ENCODE data around the gene ATRNL1. TPM values are rescaled to one million over a fixed set of nuclear protein-coding genes. Genes with fewer than 3 reads are reported as not detected.

The ATRNL1 gene
- total and polyA plus RNA-seq, 2 experiments from 2014 or later = 4.8 to 29.7 TPM

GRCh38 chr10:115981081-115981480, 887.9 kb downstream of the ATRNL1 start:
- Mint-ChIP-seq H3K9me3 (no peaks in the 10 kb centered on the region), H3K36me3 (ENCODE audit: low read depth) (no peaks in the 10 kb centered on the region; the same call in 2 of the 3 replicates), H3K4me1 (peaks cover 16% of the 10 kb centered on the region), H3K27me3 (ENCODE audit: insufficient read depth, low read depth, poor library complexity) (peaks cover 3% of the 10 kb centered on the region), H3K4me3 (no peak overlapping the region), H3K27ac (no peak overlapping the region)
- Histone ChIP-seq H3F3A (replicated peaks; ENCODE audit: low read depth) (no peaks in the 10 kb centered on the region), H2AFZ (peak overlapping the region; percentile 66; the same call in 1 of the 2 replicates), H3K4me3 (no peak overlapping the region), H4K20me1 (replicated peaks; ENCODE audit: insufficient read depth) (no peaks in the 10 kb centered on the region), H3K36me3 (ENCODE audit: insufficient read depth) (no peaks in the 10 kb centered on the region), H3K4me1 (ENCODE audit: insufficient read depth) (peaks cover 6% of the 10 kb centered on the region), H3K9me2 (ENCODE audit: insufficient read depth) (no peaks in the 10 kb centered on the region), H3K27ac (ENCODE audit: low read depth) (no peak overlapping the region), H3K4me2 (no peak overlapping the region), H3K79me2 (replicated peaks; ENCODE audit: insufficient read depth) (no peaks in the 10 kb centered on the region), H3K27me3 (ENCODE audit: insufficient read depth) (no peaks in the 10 kb centered on the region)
- ATAC-seq (no peak), DNase-seq (ENCODE audit: low spot score) (no peak)
- TF ChIP-seq POLR2AphosphoS5 (IDR thresholded peaks at IDR 0.05; ENCODE audit: low read depth) = no peak
- TF ChIP-seq EZH2 (IDR thresholded peaks at IDR 0.05; ENCODE audit: low read depth, unreplicated experiment) = no peak
- TF ChIP-seq NANOG (IDR thresholded peaks at IDR 0.05; ENCODE audit: borderline replicate concordance) = no peak
- TF ChIP-seq, protein P1, sequence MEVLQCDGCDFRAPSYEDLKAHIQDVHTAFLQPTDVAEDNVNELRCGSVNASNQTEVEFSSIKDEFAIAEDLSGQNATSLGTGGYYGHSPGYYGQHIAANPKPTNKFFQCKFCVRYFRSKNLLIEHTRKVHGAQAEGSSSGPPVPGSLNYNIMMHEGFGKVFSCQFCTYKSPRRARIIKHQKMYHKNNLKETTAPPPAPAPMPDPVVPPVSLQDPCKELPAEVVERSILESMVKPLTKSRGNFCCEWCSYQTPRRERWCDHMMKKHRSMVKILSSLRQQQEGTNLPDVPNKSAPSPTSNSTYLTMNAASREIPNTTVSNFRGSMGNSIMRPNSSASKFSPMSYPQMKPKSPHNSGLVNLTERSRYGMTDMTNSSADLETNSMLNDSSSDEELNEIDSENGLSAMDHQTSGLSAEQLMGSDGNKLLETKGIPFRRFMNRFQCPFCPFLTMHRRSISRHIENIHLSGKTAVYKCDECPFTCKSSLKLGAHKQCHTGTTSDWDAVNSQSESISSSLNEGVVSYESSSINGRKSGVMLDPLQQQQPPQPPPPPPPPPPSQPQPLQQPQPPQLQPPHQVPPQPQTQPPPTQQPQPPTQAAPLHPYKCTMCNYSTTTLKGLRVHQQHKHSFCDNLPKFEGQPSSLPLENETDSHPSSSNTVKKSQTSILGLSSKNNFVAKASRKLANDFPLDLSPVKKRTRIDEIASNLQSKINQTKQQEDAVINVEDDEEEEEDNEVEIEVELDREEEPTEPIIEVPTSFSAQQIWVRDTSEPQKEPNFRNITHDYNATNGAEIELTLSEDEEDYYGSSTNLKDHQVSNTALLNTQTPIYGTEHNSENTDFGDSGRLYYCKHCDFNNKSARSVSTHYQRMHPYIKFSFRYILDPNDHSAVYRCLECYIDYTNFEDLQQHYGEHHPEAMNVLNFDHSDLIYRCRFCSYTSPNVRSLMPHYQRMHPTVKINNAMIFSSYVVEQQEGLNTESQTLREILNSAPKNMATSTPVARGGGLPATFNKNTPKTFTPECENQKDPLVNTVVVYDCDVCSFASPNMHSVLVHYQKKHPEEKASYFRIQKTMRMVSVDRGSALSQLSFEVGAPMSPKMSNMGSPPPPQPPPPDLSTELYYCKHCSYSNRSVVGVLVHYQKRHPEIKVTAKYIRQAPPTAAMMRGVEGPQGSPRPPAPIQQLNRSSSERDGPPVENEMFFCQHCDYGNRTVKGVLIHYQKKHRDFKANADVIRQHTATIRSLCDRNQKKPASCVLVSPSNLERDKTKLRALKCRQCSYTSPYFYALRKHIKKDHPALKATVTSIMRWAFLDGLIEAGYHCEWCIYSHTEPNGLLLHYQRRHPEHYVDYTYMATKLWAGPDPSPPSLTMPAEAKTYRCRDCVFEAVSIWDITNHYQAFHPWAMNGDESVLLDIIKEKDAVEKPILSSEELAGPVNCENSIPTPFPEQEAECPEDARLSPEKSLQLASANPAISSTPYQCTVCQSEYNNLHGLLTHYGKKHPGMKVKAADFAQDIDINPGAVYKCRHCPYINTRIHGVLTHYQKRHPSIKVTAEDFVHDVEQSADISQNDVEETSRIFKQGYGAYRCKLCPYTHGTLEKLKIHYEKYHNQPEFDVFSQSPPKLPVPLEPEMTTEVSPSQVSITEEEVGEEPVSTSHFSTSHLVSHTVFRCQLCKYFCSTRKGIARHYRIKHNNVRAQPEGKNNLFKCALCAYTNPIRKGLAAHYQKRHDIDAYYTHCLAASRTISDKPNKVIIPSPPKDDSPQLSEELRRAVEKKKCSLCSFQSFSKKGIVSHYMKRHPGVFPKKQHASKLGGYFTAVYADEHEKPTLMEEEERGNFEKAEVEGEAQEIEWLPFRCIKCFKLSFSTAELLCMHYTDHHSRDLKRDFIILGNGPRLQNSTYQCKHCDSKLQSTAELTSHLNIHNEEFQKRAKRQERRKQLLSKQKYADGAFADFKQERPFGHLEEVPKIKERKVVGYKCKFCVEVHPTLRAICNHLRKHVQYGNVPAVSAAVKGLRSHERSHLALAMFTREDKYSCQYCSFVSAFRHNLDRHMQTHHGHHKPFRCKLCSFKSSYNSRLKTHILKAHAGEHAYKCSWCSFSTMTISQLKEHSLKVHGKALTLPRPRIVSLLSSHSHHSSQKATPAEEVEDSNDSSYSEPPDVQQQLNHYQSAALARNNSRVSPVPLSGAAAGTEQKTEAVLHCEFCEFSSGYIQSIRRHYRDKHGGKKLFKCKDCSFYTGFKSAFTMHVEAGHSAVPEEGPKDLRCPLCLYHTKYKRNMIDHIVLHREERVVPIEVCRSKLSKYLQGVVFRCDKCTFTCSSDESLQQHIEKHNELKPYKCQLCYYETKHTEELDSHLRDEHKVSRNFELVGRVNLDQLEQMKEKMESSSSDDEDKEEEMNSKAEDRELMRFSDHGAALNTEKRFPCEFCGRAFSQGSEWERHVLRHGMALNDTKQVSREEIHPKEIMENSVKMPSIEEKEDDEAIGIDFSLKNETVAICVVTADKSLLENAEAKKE (CRISPR knock-in tag; IDR thresholded peaks at IDR 0.05) = no peak
- TF ChIP-seq ZNF331 (CRISPR knock-in tag; IDR thresholded peaks at IDR 0.05; ENCODE audit: low read depth) = no peak
- TF ChIP-seq, protein P2, sequence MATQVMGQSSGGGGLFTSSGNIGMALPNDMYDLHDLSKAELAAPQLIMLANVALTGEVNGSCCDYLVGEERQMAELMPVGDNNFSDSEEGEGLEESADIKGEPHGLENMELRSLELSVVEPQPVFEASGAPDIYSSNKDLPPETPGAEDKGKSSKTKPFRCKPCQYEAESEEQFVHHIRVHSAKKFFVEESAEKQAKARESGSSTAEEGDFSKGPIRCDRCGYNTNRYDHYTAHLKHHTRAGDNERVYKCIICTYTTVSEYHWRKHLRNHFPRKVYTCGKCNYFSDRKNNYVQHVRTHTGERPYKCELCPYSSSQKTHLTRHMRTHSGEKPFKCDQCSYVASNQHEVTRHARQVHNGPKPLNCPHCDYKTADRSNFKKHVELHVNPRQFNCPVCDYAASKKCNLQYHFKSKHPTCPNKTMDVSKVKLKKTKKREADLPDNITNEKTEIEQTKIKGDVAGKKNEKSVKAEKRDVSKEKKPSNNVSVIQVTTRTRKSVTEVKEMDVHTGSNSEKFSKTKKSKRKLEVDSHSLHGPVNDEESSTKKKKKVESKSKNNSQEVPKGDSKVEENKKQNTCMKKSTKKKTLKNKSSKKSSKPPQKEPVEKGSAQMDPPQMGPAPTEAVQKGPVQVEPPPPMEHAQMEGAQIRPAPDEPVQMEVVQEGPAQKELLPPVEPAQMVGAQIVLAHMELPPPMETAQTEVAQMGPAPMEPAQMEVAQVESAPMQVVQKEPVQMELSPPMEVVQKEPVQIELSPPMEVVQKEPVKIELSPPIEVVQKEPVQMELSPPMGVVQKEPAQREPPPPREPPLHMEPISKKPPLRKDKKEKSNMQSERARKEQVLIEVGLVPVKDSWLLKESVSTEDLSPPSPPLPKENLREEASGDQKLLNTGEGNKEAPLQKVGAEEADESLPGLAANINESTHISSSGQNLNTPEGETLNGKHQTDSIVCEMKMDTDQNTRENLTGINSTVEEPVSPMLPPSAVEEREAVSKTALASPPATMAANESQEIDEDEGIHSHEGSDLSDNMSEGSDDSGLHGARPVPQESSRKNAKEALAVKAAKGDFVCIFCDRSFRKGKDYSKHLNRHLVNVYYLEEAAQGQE (IDR thresholded peaks at IDR 0.05; ENCODE audit: unreplicated experiment) = no peak
- no peak for TF ChIP-seq EZH2phosphoT487 (IDR thresholded peaks at IDR 0.05; ENCODE audit: unreplicated experiment)
- TF ChIP-seq CREB1 (CRISPR knock-in tag; IDR thresholded peaks at IDR 0.05; ENCODE audit: low read depth) = no peak
- TF ChIP-seq ZNF114 (CRISPR knock-in tag; IDR thresholded peaks at IDR 0.05) = no peak
- no peak for TF ChIP-seq ETS1 (IDR thresholded peaks at IDR 0.05)
- no peak for TF ChIP-seq STAT1 (IDR thresholded peaks at IDR 0.05; ENCODE audit: unreplicated experiment)
- TF ChIP-seq JUNB (IDR thresholded peaks at IDR 0.05; ENCODE audit: unreplicated experiment) = no peak
- no peak for TF ChIP-seq CTCF (conservative IDR thresholded peaks at IDR 0.05; ENCODE audit: low read depth in 2 of 2)

Data from GM23338 (cell line).